GM03348 (cell line): ENCODE measurements around the gene ATP6V0D1.
A peak's percentile ranks its signal among the peaks of the same experiment; 100 is the strongest.

Experiments
- DNase-seq: peaks from one replicate; pipeline ENCODE4 v3.0.0; 2012; ENCODE audit warnings: low spot score

ATP6V0D1 gene

GRCh38 chr16:67407176-67407787 lies 73.7 kb downstream of the ATP6V0D1 start:
- DNase-seq, result peak; percentile 47

- peak; percentile 94 for DNase-seq
Observed at GRCh38 chr16:67406111-67406971, 74.6 kb downstream of the ATP6V0D1 start.

GRCh38 chr16:67405336-67405735 lies 75.6 kb downstream of the ATP6V0D1 start:
- DNase-seq, result no peak

GRCh38 chr16:67404740-67405226 lies 76.2 kb downstream of the ATP6V0D1 start:
- DNase-seq, result no peak

- no peak for DNase-seq
Observed at GRCh38 chr16:67403976-67404555, 76.9 kb downstream of the ATP6V0D1 start.

GRCh38 chr16:67400901-67401300 lies 80.1 kb downstream of the ATP6V0D1 start:
- no peak for DNase-seq

GRCh38 chr16:67399749-67400704 lies 80.9 kb downstream of the ATP6V0D1 start:
- no peak for DNase-seq

- peak; percentile 79 for DNase-seq
Observed at GRCh38 chr16:67399218-67399733, 81.7 kb downstream of the ATP6V0D1 start.

GRCh38 chr16:67398546-67399217 lies 82.3 kb downstream of the ATP6V0D1 start:
- DNase-seq, result no peak

GRCh38 chr16:67397812-67398545 lies 83.0 kb downstream of the ATP6V0D1 start:
- no peak for DNase-seq

- DNase-seq, result no peak
Observed at GRCh38 chr16:67397036-67397801, 83.7 kb downstream of the ATP6V0D1 start.

GRCh38 chr16:67396159-67397035 lies 84.6 kb downstream of the ATP6V0D1 start:
- peak; percentile 85 for DNase-seq

GRCh38 chr16:67395458-67396158 lies 85.3 kb downstream of the ATP6V0D1 start:
- DNase-seq, result no peak

GRCh38 chr16:67395105-67395457 lies 85.9 kb downstream of the ATP6V0D1 start:
- DNase-seq, result no peak

GRCh38 chr16:67394155-67395104 lies 86.5 kb downstream of the ATP6V0D1 start:
- no peak for DNase-seq

- DNase-seq, result no peak
Observed at GRCh38 chr16:67393788-67394154, 87.2 kb downstream of the ATP6V0D1 start.
